ENCODE measurements around the gene ACY1. TPM values are rescaled to one million over a fixed set of nuclear protein-coding genes. Genes with fewer than 3 reads are reported as not detected.
A peak's percentile ranks its signal among the peaks of the same experiment; 100 is the strongest.

The ACY1 gene
- polyA plus RNA-seq, 1 of the 3 experiments (the other 2 are of a cell fraction): 93.0 TPM

- Histone ChIP-seq H3K9me3 (no peaks in the 10 kb centered on the region), H3K9ac (no peak overlapping the region), H3K27ac (ENCODE audit: low read depth in 2 of 2, low read length in 1 of 2) (peak overlapping the region; percentile 40 to 88), H3K79me2 (ENCODE audit: insufficient read depth) (no peaks in the 10 kb centered on the region), H3K4me3 (ENCODE audit: low read depth in 2 of 2, low read length in 1 of 2) (no peak overlapping the region), H3K27me3 (ENCODE audit: insufficient read depth) (no peaks in the 10 kb centered on the region), H3K4me1 (ENCODE audit: control insufficient read depth in 1 of 2, insufficient read depth in 2 of 2, low read depth in 1 of 2, low read length in 1 of 2) (peaks cover 20 to 80% of the 10 kb centered on the region in 2 experiments; a peak in 2 of 4 replicates), H2AFZ (ENCODE audit: low read depth) (no peak overlapping the region), H3K4me2 (no peak overlapping the region), H3K9me2 (no peaks in the 10 kb centered on the region), H4K20me1 (ENCODE audit: insufficient read depth) (no peaks in the 10 kb centered on the region), H3K36me3 (replicated peaks in 1 of 2; ENCODE audit: control insufficient read depth in 1 of 2, insufficient read depth in 2 of 2, low read length in 1 of 2) (no peaks in the 10 kb centered on the region), H3F3A (replicated peaks; ENCODE audit: insufficient read depth) (peaks cover 3% of the 10 kb centered on the region)
- 88% methylated on average over 10 of the region's 10 CpGs for WGBS (ENCODE audit: low lambda C conversion rate)
- TF ChIP-seq FOSL2 (IDR thresholded peaks at IDR 0.05; ENCODE audit: borderline replicate concordance, low read depth) (no peak), FOXJ3 (CRISPR knock-in tag; IDR thresholded peaks at IDR 0.05) (no peak), REST (IDR thresholded peaks at IDR 0.05; ENCODE audit: low read depth, low read length) (no peak), SIN3A (IDR thresholded peaks at IDR 0.05; ENCODE audit: borderline replicate concordance, low read depth, low read length) (no peak), TEAD4 (IDR thresholded peaks at IDR 0.05; ENCODE audit: borderline replicate concordance, insufficient read depth) (no peak), TCF12 (IDR thresholded peaks at IDR 0.05) (no peak), JUND (IDR thresholded peaks at IDR 0.05) (no peak), GABPA (IDR thresholded peaks at IDR 0.05; ENCODE audit: low read depth) (no peak), GATA2 (CRISPR knock-in tag; IDR thresholded peaks at IDR 0.05) (no peak), RCOR1 (IDR thresholded peaks at IDR 0.05; ENCODE audit: low read length) (no peak), POLR2AphosphoS5 (IDR thresholded peaks at IDR 0.05; ENCODE audit: low read depth, low read length) (no peak), SMC3 (IDR thresholded peaks at IDR 0.05; ENCODE audit: low read depth, low read length) (0 out of 2 replicates have a peak, but pooled peaks have one; percentile 5), NRF1 (IDR thresholded peaks at IDR 0.05; ENCODE audit: low read depth, low read length) (no peak), MXI1 (IDR thresholded peaks at IDR 0.05; ENCODE audit: low read depth, low read length) (no peak), EP300 (IDR thresholded peaks at IDR 0.05; ENCODE audit: borderline replicate concordance in 1 of 2, low read depth in 1 of 2, low read length in 1 of 2) (peak in 1 of 2 experiments; percentile 53; a peak in 2 of 4 replicates)
- ChIA-PET CTCF (interaction anchor here (1.2 to 24.7 kb wide), 5 partner anchors 11 to 101 kb away, joined by 3 to 983 read pairs (median 5); partner anchors contain the start of gene DUSP7), POLR2A (interaction anchor here (0.7 to 1.2 kb wide), 4 partner anchors 7 to 27 kb away, joined by 3 to 4 read pairs (median 4); no protein-coding TSS in a partner anchor)
- DNase-seq: peak; percentile 62
These were observed 38.3 kb downstream of the ACY1 start for GRCh38 chr3:52021489-52022268.
